Peyer's patch (tissue), 4 donors: ENCODE measurements around the gene TYW1.

ENCODE experiments used
- POLR2A ChIP-seq, 2 donors: fragments of 450-650 bp; IDR thresholded peaks; one replicate each; pipeline ENCODE4 v1.5.1; 2017; ENCODE audit warnings: antibody characterized with exemption in 2 of 2, mild to moderate bottlenecking in 2 of 2, moderate library complexity in 2 of 2
- TF ChIP-seq, protein P1 (sequence below), 6 experiments: fragments of 450-650 bp in 4 of 6; fragments of 200-600 bp in 2 of 6; sonication (generic) in 1 of 6; IDR thresholded peaks; one replicate each; pipeline ENCODE4 v1.5.1; 2017 to 2019; ENCODE audit warnings: antibody characterized with exemption in 6 of 6, mild to moderate bottlenecking in 3 of 6, moderate library complexity in 1 of 6

DNA sequence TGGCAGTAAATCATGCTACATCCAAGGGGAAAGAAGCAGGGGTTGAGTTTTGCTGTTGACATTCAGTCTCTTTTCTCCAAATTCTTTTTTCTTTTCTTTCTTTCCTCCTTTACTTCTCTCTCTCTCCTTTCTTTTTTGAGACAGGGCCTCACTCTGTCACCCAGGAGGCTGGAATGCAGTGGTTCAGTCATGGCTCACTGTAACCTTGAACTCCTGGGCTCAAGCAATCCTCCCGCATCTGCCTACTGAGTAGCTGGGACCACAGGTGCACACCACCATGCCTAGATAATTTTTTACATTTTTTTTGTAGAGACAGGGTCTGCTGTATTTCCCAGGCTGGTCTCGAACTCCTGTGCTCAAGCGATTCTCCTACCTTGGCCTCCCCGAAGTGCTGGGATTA is 36.4 kb upstream of the TYW1 start:
- no peak for TF ChIP-seq POLR2A (IDR thresholded peaks at IDR 0.05)
- TF ChIP-seq, protein P1, sequence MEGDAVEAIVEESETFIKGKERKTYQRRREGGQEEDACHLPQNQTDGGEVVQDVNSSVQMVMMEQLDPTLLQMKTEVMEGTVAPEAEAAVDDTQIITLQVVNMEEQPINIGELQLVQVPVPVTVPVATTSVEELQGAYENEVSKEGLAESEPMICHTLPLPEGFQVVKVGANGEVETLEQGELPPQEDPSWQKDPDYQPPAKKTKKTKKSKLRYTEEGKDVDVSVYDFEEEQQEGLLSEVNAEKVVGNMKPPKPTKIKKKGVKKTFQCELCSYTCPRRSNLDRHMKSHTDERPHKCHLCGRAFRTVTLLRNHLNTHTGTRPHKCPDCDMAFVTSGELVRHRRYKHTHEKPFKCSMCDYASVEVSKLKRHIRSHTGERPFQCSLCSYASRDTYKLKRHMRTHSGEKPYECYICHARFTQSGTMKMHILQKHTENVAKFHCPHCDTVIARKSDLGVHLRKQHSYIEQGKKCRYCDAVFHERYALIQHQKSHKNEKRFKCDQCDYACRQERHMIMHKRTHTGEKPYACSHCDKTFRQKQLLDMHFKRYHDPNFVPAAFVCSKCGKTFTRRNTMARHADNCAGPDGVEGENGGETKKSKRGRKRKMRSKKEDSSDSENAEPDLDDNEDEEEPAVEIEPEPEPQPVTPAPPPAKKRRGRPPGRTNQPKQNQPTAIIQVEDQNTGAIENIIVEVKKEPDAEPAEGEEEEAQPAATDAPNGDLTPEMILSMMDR (IDR thresholded peaks at IDR 0.05), result no peak
